ENCODE results near the gene SERPINF2.

DNA sequence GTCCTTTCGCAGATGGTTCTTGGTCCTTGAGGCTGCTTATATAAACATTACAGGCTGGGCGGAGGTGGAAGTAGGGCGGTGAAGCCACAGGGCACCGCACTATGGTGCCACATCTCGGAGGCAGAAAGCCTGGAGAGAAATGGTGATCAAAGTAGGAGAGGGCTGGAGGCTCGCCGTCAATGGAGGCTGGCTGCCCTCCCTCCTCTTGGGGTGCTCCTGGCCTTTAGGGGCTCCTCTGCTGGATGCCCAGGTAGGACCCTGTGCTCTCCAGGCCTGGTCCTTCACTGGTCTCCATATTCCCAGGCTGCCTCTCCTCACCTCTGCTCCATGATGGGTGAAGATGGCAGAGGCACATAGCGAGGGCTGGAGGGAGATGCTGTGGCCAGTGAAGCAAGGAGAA, 30.4 kb upstream of the SERPINF2 start:
- TF ChIP-seq, protein P1, sequence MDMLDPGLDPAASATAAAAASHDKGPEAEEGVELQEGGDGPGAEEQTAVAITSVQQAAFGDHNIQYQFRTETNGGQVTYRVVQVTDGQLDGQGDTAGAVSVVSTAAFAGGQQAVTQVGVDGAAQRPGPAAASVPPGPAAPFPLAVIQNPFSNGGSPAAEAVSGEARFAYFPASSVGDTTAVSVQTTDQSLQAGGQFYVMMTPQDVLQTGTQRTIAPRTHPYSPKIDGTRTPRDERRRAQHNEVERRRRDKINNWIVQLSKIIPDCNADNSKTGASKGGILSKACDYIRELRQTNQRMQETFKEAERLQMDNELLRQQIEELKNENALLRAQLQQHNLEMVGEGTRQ (IDR thresholded peaks at IDR 0.05; ENCODE audit: borderline replicate concordance, low read depth, low read length), result no peak
- TF ChIP-seq, protein P2, sequence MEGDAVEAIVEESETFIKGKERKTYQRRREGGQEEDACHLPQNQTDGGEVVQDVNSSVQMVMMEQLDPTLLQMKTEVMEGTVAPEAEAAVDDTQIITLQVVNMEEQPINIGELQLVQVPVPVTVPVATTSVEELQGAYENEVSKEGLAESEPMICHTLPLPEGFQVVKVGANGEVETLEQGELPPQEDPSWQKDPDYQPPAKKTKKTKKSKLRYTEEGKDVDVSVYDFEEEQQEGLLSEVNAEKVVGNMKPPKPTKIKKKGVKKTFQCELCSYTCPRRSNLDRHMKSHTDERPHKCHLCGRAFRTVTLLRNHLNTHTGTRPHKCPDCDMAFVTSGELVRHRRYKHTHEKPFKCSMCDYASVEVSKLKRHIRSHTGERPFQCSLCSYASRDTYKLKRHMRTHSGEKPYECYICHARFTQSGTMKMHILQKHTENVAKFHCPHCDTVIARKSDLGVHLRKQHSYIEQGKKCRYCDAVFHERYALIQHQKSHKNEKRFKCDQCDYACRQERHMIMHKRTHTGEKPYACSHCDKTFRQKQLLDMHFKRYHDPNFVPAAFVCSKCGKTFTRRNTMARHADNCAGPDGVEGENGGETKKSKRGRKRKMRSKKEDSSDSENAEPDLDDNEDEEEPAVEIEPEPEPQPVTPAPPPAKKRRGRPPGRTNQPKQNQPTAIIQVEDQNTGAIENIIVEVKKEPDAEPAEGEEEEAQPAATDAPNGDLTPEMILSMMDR (IDR thresholded peaks at IDR 0.05), result no peak
- TF ChIP-seq, protein P3, sequence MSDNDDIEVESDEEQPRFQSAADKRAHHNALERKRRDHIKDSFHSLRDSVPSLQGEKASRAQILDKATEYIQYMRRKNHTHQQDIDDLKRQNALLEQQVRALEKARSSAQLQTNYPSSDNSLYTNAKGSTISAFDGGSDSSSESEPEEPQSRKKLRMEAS (IDR thresholded peaks at IDR 0.05; ENCODE audit: low read depth), result no peak
